Ishikawa (cell line): ENCODE results near the gene ADAMTS13.

Source experiments
- CEBPB ChIP-seq: IDR thresholded peaks from 2 replicates; pipeline ENCODE4 v1.6.1; 2012
- CREB1 ChIP-seq: IDR thresholded peaks from 2 replicates; pipeline ENCODE4 v1.6.1; 2012; ENCODE audit warnings: low read depth
- EGR1 ChIP-seq: IDR thresholded peaks from 2 replicates; pipeline ENCODE4 v1.6.1; 2012
- EP300 ChIP-seq: IDR thresholded peaks from 2 replicates; pipeline ENCODE4 v1.6.1; 2012; ENCODE audit warnings: borderline replicate concordance
- FOXM1 ChIP-seq: IDR thresholded peaks from 2 replicates; pipeline ENCODE4 v1.6.1; 2012; ENCODE audit warnings: low read depth, borderline replicate concordance
- NFIC ChIP-seq: IDR thresholded peaks from 2 replicates; pipeline ENCODE4 v1.6.1; 2012
- RAD21 ChIP-seq: IDR thresholded peaks from 2 replicates; pipeline ENCODE4 v1.6.1; 2012; ENCODE audit warnings: low read depth
- TAF1 ChIP-seq: IDR thresholded peaks from 2 replicates; pipeline ENCODE4 v1.6.1; 2012; ENCODE audit warnings: low read depth, mild to moderate bottlenecking
- TCF12 ChIP-seq: IDR thresholded peaks from 2 replicates; pipeline ENCODE4 v1.6.1; 2012; ENCODE audit warnings: low read depth
- TEAD4 ChIP-seq: IDR thresholded peaks from 2 replicates; pipeline ENCODE4 v1.6.1; 2012
- YY1 ChIP-seq: IDR thresholded peaks from 2 replicates; pipeline ENCODE4 v1.6.1; 2012; ENCODE audit warnings: low read depth
- ZBTB7A ChIP-seq: IDR thresholded peaks from 2 replicates; pipeline ENCODE4 v1.6.1; 2012; ENCODE audit warnings: low read depth
- TF ChIP-seq, protein P1 (sequence below): IDR thresholded peaks from 2 replicates; pipeline ENCODE4 v1.6.1; 2012
- TF ChIP-seq, protein P2 (sequence below): IDR thresholded peaks from 2 replicates; pipeline ENCODE4 v1.6.1; 2012; ENCODE audit warnings: low read depth, mild to moderate bottlenecking
- TF ChIP-seq, protein P3 (sequence below): IDR thresholded peaks from 2 replicates; pipeline ENCODE4 v1.6.1; 2012

Gene ADAMTS13

DNA sequence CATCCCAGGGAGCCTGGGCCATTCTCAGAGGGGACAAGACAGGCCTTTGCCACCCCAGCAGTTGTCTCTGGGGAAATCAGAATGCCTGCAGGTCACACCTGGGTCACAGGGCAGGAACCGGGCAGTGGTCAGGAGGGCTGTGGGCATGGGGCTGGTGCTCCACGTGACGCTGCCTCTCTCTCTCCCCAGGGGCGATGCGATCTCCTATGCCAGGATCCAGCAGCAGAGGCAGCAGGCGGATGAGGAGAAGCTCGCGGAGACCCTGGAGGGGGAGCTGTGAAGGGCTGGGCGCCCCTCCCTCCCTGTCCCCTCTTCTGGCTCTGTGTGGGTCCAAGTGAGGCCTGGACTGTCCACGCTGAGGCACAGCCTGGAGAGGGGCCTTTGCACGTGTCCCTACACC is 46.2 kb downstream of the ADAMTS13 start:
- TF ChIP-seq, protein P1, sequence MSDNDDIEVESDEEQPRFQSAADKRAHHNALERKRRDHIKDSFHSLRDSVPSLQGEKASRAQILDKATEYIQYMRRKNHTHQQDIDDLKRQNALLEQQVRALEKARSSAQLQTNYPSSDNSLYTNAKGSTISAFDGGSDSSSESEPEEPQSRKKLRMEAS: no peak
- TF ChIP-seq TAF1 (no peak), RAD21 (no peak), ZBTB7A (no peak)

DNA sequence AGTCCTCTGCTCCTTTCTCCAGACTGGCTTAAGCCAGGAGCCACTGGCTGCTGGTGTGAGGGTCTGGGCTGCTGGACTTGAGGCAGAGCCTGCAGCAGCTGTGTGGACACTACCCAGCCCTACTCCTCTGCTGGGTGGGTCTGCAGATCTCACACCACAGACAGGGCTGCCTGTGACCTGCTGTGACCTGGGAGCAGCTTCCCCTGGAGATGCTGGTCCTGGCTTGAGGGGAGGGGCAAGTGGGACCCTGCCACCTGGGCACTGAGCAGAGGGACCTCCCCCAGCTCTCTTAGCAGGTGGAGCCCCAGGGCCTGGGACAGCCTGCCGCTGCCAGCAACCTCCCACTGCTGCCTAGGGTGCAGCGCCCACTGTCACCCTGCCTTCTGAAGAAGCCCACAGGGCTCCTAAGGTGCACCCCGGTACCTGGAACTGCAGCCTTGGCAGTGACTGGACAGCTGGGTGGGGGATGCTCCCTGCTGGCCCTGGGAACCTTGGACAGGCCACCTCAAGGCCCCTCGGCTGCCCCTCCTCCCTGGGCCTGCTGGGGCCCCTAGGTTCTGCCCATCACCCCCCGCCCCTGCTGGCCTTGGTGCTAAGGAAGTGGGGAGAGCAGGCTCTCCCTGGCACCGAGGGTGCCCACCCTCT is 46.7 kb downstream of the ADAMTS13 start:
- no peak for TF ChIP-seq CREB1
- TF ChIP-seq, protein P2, sequence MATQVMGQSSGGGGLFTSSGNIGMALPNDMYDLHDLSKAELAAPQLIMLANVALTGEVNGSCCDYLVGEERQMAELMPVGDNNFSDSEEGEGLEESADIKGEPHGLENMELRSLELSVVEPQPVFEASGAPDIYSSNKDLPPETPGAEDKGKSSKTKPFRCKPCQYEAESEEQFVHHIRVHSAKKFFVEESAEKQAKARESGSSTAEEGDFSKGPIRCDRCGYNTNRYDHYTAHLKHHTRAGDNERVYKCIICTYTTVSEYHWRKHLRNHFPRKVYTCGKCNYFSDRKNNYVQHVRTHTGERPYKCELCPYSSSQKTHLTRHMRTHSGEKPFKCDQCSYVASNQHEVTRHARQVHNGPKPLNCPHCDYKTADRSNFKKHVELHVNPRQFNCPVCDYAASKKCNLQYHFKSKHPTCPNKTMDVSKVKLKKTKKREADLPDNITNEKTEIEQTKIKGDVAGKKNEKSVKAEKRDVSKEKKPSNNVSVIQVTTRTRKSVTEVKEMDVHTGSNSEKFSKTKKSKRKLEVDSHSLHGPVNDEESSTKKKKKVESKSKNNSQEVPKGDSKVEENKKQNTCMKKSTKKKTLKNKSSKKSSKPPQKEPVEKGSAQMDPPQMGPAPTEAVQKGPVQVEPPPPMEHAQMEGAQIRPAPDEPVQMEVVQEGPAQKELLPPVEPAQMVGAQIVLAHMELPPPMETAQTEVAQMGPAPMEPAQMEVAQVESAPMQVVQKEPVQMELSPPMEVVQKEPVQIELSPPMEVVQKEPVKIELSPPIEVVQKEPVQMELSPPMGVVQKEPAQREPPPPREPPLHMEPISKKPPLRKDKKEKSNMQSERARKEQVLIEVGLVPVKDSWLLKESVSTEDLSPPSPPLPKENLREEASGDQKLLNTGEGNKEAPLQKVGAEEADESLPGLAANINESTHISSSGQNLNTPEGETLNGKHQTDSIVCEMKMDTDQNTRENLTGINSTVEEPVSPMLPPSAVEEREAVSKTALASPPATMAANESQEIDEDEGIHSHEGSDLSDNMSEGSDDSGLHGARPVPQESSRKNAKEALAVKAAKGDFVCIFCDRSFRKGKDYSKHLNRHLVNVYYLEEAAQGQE: no peak

DNA sequence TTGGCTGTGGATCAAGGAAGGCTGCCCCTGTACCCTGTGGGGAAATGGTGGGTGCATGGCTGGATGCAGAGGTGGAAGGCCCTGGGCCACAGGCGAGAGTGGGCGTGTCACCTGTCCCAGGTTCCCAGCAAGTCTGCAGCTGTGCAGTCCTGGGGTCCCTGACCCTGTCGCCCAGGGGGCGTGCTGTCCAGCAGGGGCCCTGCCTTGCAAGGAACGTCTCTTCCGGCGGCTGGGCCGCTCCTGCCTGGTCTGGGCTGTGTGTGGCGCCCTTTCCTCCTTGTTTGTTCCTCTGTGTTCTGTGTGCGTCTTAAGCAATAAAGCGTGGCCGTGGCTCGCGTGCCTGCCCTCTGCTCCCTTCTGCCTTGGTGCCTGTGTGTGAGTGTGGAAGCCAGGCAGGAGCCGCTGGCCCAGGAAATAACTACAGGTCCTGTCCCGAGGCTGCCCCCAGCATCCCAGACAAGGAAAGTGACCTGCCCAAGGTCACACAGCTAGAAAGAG is 48.3 kb downstream of the ADAMTS13 start:
- TF ChIP-seq YY1 (no peak), RAD21 (no peak)

DNA sequence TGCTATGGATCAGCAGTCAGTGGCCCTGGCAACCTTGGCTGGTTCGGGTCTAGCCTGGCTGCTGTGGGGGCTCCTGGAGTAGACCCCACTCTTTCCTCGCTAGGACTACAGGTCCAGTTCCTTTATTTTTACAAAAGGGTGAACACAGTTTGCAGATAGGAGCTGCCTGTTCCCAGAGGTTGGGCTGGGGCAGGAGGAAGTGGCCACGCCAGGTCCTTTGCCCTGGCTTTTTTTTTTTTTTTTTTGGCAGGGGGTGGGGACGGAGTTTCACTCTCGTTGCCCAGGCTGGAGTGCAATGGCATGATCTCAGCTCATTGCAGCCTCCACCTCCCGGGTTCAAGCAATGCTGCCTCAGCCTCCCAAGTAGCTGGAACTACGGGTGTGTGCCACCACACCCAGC is 48.8 kb downstream of the ADAMTS13 start:
- TF ChIP-seq CREB1: no peak
- TF ChIP-seq, protein P3, sequence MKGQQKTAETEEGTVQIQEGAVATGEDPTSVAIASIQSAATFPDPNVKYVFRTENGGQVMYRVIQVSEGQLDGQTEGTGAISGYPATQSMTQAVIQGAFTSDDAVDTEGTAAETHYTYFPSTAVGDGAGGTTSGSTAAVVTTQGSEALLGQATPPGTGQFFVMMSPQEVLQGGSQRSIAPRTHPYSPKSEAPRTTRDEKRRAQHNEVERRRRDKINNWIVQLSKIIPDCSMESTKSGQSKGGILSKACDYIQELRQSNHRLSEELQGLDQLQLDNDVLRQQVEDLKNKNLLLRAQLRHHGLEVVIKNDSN: no peak
- TF ChIP-seq EGR1: no peak
- no peak for TF ChIP-seq EP300
- TF ChIP-seq, protein P2: no peak
- TF ChIP-seq, protein P1: no peak
- TF ChIP-seq RAD21: no peak
- TF ChIP-seq TAF1: no peak
- TF ChIP-seq TCF12: no peak
- no peak for TF ChIP-seq FOXM1
- TF ChIP-seq ZBTB7A: no peak
- no peak for TF ChIP-seq NFIC
- TF ChIP-seq CEBPB: no peak
- no peak for TF ChIP-seq TEAD4
- no peak for TF ChIP-seq YY1

DNA sequence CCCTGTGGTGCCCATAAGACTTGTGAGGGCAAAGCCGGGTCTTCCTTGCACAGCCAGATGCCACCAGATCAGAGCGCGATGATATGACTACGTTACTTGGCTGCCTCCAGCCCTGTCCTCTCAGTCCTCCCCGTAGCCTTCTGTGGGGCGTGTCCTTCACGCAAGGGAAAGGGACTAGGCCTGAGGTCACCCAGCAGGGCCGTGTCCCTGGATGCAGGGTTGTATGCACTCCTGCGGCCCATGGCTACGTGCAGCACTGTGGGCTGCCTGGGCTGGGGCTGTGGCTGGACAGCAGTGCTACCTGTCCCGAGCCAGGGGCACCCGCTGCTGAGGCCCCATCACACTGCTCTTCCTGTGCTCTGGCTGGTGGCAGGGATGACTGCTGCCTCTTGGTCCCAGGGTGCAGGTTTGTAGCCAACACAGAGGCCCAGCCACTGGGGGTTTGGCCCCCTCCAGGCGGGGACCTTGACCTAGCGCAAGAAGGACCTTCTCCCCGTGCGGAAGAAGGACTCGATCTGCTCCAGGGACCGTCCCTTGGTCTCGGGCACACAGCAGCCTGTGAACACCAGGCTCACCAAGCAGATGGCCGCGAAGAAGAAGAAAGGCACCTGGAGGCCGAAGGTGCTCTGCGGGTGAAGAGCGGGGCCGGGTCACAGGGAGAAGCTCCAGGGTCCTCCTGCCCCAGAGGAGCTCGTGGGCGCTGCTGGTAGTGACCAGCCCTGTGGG is 49.5 kb downstream of the ADAMTS13 start:
- TF ChIP-seq EP300 (no peak), NFIC (no peak), ZBTB7A (no peak), CREB1 (no peak), TAF1 (no peak), RAD21 (no peak), TCF12 (no peak), FOXM1 (no peak), EGR1 (no peak), CEBPB (no peak), YY1 (no peak), TEAD4 (no peak)
- TF ChIP-seq, protein P2: no peak
- TF ChIP-seq, protein P1: no peak
- TF ChIP-seq, protein P3: no peak
